IMR-90 (cell line): Measurements from ENCODE around the gene UCHL5. TPM values are rescaled to one million over a fixed set of nuclear protein-coding genes. Genes with fewer than 3 reads are reported as not detected.

Experiments used
- ATAC-seq: fragments of 200-7000 bp; cut with Tn5 transposase; 2 replicates; pipeline ENCODE4 v1.9.1; 2020; ENCODE audit warnings: low read depth, mild to moderate bottlenecking, moderate library complexity
- BruUV-seq: library from RNA; stranded (reverse); fragments of 400-500 nt; replicated peaks from 2 replicates; lab custom pipeline; 2021; lab: Mats Ljungman, UMichigan
- CTCF ChIA-PET: fragments of 300-600 bp; formaldehyde crosslinking; extraction: SDS; loops from one replicate; lab custom pipeline; 2021; ENCODE audit warnings: antibody characterized with exemption; lab: Yijun Ruan, JAX
- POLR2A ChIA-PET: fragments of 300-600 bp; sonication (Branson Sonifier 250); formaldehyde crosslinking; loops from one replicate; lab custom pipeline; 2022; ENCODE audit warnings: antibody characterized with exemption; ENCODE audit not compliant: unreplicated experiment; lab: Charles Lee
- DNase-seq: peaks from one replicate; pipeline ENCODE4 v3.0.0; 2013
- H2AFZ ChIP-seq: replicated peaks from 2 replicates; pipeline ENCODE3; 2013; ENCODE audit warnings: low read length, mild to moderate bottlenecking; ENCODE audit not compliant: poor library complexity
- H2AK5ac ChIP-seq: 2 replicates; pipeline ENCODE4 v1.6.1; 2013; ENCODE audit warnings: low read depth, low read length, inconsistent platforms
- H2AK9ac ChIP-seq: replicated peaks from 2 replicates; pipeline ENCODE3; 2013; ENCODE audit warnings: mild to moderate bottlenecking, low read depth, low read length, moderate library complexity; ENCODE audit not compliant: poor library complexity
- H2BK120ac ChIP-seq: 2 replicates; pipeline ENCODE4 v1.6.1; 2013; ENCODE audit warnings: low read depth, low read length, inconsistent platforms
- H2BK15ac ChIP-seq: 3 replicates; pipeline ENCODE4 v1.6.1; 2013; ENCODE audit warnings: low read depth, low read length, inconsistent platforms
- H2BK20ac ChIP-seq: 2 replicates; pipeline ENCODE4 v1.6.1; 2013; ENCODE audit warnings: low read depth, mild to moderate bottlenecking, inconsistent platforms, low read length, moderate library complexity
- H2BK5ac ChIP-seq: 2 replicates; pipeline ENCODE4 v1.6.1; 2013; ENCODE audit warnings: mild to moderate bottlenecking, low read depth, low read length, inconsistent platforms; ENCODE audit not compliant: poor library complexity, severe bottlenecking
- H3K14ac ChIP-seq: replicated peaks from 2 replicates; pipeline ENCODE4 v1.6.1; 2013; ENCODE audit warnings: low read depth, low read length, inconsistent platforms
- H3K18ac ChIP-seq: 2 replicates; pipeline ENCODE4 v1.6.1; 2013; ENCODE audit warnings: low read depth, low read length, control low read depth
- H3K23ac ChIP-seq: 2 replicates; pipeline ENCODE4 v1.6.1; 2013; ENCODE audit warnings: low read depth, low read length, inconsistent platforms
- H3K27ac ChIP-seq: 2 replicates; pipeline ENCODE4 v1.5.1; 2013; ENCODE audit warnings: mild to moderate bottlenecking, control low read depth, low read length; ENCODE audit not compliant: insufficient read depth
- H3K27me3 ChIP-seq: 2 replicates; pipeline ENCODE4 v1.6.1; 2013; ENCODE audit warnings: low read length; ENCODE audit not compliant: control insufficient read depth, insufficient read depth
- H3K36me3 ChIP-seq: 2 replicates; pipeline ENCODE4 v1.6.1; 2013; ENCODE audit warnings: low read length, mixed read lengths; ENCODE audit not compliant: control insufficient read depth, insufficient read depth
- H3K4ac ChIP-seq: 2 replicates; pipeline ENCODE4 v1.6.1; 2013; ENCODE audit warnings: low read depth, low read length, inconsistent platforms
- H3K4me1 ChIP-seq: 2 replicates; pipeline ENCODE4 v1.6.1; 2013; ENCODE audit warnings: low read length, mixed read lengths; ENCODE audit not compliant: control insufficient read depth, insufficient read depth
- H3K4me2 ChIP-seq: 2 replicates; pipeline ENCODE4 v1.6.1; 2013; ENCODE audit warnings: low read depth, mild to moderate bottlenecking, control low read depth, low read length, moderate library complexity
- H3K4me3 ChIP-seq: 2 replicates; pipeline ENCODE4 v1.5.1; 2013; ENCODE audit warnings: low read depth, mild to moderate bottlenecking, control low read depth, low read length, moderate library complexity; ENCODE audit not compliant: insufficient read depth
- H3K56ac ChIP-seq: 2 replicates; pipeline ENCODE4 v1.6.1; 2013; ENCODE audit warnings: low read length, inconsistent platforms; ENCODE audit not compliant: insufficient read depth; ENCODE audit errors: extremely low read depth
- H3K79me1 ChIP-seq, 2 experiments: 2 replicates each; pipeline ENCODE4 v1.6.1; 2013; ENCODE audit warnings: low read length in 2 of 2, inconsistent platforms in 1 of 2, low read depth in 1 of 2
- H3K9ac ChIP-seq: 2 replicates; pipeline ENCODE4 v1.6.1; 2013; ENCODE audit warnings: low read depth, low read length, control low read depth
- H3K9me1 ChIP-seq: 2 replicates; pipeline ENCODE4 v1.6.1; 2013; ENCODE audit warnings: low read length, inconsistent platforms; ENCODE audit not compliant: insufficient read depth
- H3K9me3 ChIP-seq: 2 replicates; pipeline ENCODE4 v1.6.1; 2013; ENCODE audit warnings: low read length; ENCODE audit not compliant: control insufficient read depth, insufficient read depth
- H4K20me1 ChIP-seq: 2 replicates; pipeline ENCODE4 v1.6.1; 2013; ENCODE audit warnings: low read length, inconsistent platforms; ENCODE audit not compliant: insufficient read depth
- H4K5ac ChIP-seq: 2 replicates; pipeline ENCODE4 v1.6.1; 2013; ENCODE audit warnings: mild to moderate bottlenecking, low read depth, low read length, control low read depth
- H4K8ac ChIP-seq, 2 experiments: 2 replicates each; pipeline ENCODE4 v1.6.1; 2013; ENCODE audit warnings: low read depth in 2 of 2, low read length in 2 of 2, control low read depth in 1 of 2, inconsistent platforms in 1 of 2
- H4K91ac ChIP-seq: 2 replicates; pipeline ENCODE4 v1.6.1; 2013; ENCODE audit warnings: low read depth, low read length, inconsistent platforms; ENCODE audit not compliant: insufficient read depth
- BHLHE40 ChIP-seq: fragments of 150-350 bp; IDR thresholded peaks from 2 replicates; pipeline ENCODE4 v1.6.1; 2016; ENCODE audit warnings: mild to moderate bottlenecking, low read depth, low read length
- CEBPB ChIP-seq: IDR thresholded peaks from 2 replicates; pipeline ENCODE4 v1.6.1; 2012; ENCODE audit warnings: low read depth, low read length, improper control_type of control experiment
- CHD1 ChIP-seq: IDR thresholded peaks from 2 replicates; pipeline ENCODE4 v1.6.1; 2012; ENCODE audit warnings: low read depth, low read length, improper control_type of control experiment
- CTCF ChIP-seq: conservative IDR thresholded peaks from 2 replicates; pipeline ENCODE4 v1.5.1; 2012; ENCODE audit warnings: mild to moderate bottlenecking, low read depth, low read length, improper control_type of control experiment
- ELK1 ChIP-seq: fragments of 150-350 bp; IDR thresholded peaks from 2 replicates; pipeline ENCODE4 v1.6.1; 2016; ENCODE audit warnings: low read depth, mild to moderate bottlenecking, low read length, moderate library complexity, borderline replicate concordance
- FOS ChIP-seq: fragments of 150-350 bp; IDR thresholded peaks from 2 replicates; pipeline ENCODE4 v1.6.1; 2016; ENCODE audit warnings: low read depth, low read length
- MAFK ChIP-seq: IDR thresholded peaks from 2 replicates; pipeline ENCODE4 v1.6.1; 2012; ENCODE audit warnings: low read depth, low read length, improper control_type of control experiment
- MAZ ChIP-seq: IDR thresholded peaks from 2 replicates; pipeline ENCODE4 v1.6.1; 2012; ENCODE audit warnings: low read depth, mild to moderate bottlenecking, low read length, improper control_type of control experiment, moderate library complexity, borderline replicate concordance
- MXI1 ChIP-seq: IDR thresholded peaks from 2 replicates; pipeline ENCODE4 v1.6.1; 2012; ENCODE audit warnings: low read depth, mild to moderate bottlenecking, low read length, moderate library complexity, borderline replicate concordance
- NFE2L2 ChIP-seq: fragments of 150-350 bp; IDR thresholded peaks from 2 replicates; pipeline ENCODE4 v1.6.1; 2016; ENCODE audit warnings: low read depth, mild to moderate bottlenecking, low read length
- POLR2A ChIP-seq: IDR thresholded peaks from 2 replicates; pipeline ENCODE4 v1.6.1; 2012; ENCODE audit warnings: mild to moderate bottlenecking, low read depth, low read length
- RAD21 ChIP-seq: IDR thresholded peaks from 2 replicates; pipeline ENCODE4 v1.6.1; 2012; ENCODE audit warnings: low read length, improper control_type of control experiment
- RCOR1 ChIP-seq: IDR thresholded peaks from 2 replicates; pipeline ENCODE4 v1.6.1; 2012; ENCODE audit warnings: mild to moderate bottlenecking, low read length, improper control_type of control experiment; ENCODE audit not compliant: insufficient replicate concordance
- RFX5 ChIP-seq: IDR thresholded peaks from 2 replicates; pipeline ENCODE4 v1.8.0; 2012; ENCODE audit warnings: low read depth, mild to moderate bottlenecking, low read length, moderate library complexity
- SMC3 ChIP-seq: fragments of 150-350 bp; IDR thresholded peaks from 2 replicates; pipeline ENCODE4 v1.6.1; 2016; ENCODE audit warnings: low read depth, mild to moderate bottlenecking, antibody characterized with exemption, low read length, moderate library complexity
- USF2 ChIP-seq: fragments of 150-350 bp; IDR thresholded peaks from 2 replicates; pipeline ENCODE4 v1.6.1; 2017; ENCODE audit warnings: mild to moderate bottlenecking, antibody characterized with exemption, low read length, low read depth
- WGBS, 2 experiments: methylation state at CpG; one replicate each; pipeline versions ENCODE4 v1.1.5 to v1.1.7; 2013; ENCODE audit warnings: missing lambda C conversion rate in 2 of 2; ENCODE audit not compliant: insufficient read length in 1 of 2; ENCODE audit errors: extremely low coverage in 2 of 2; 5-methylcytosine and 5-hydroxymethylcytosine counted together
- dilution Hi-C: fragments of 300-500 bp; cut with HindIII; formaldehyde crosslinking; loops from one replicate; pipeline ENCODE4 v1.14.3; 2018; ENCODE audit warnings: low sequenced_read_pairs; ENCODE audit not compliant: unreplicated experiment
- in situ Hi-C: fragments of 300-500 bp; cut with MboI; formaldehyde crosslinking; loops from 3 replicates; pipeline ENCODE4 v1.14.3; 2019; ENCODE audit warnings: low sequenced_read_pairs, inconsistent platforms, mixed read lengths
- intact Hi-C: fragments of 100-400 bp; cut with micrococcal nuclease; formaldehyde crosslinking; loops from 2 replicates; pipeline ENCODE4 v1.10.0; 2022
- polyA plus RNA-seq, 3 experiments: library from polyadenylated mRNA; depleted of rRNA; stranded (reverse); fragments of >200 nt; gene quantifications; 2 replicates each; pipeline ENCODE4 v1.2.3, GENCODE V29; 2012; ENCODE audit warnings: low replicate concordance in 1 of 3
- total RNA-seq: library from RNA; depleted of rRNA; stranded (reverse); fragments of >200 nt; gene quantifications from 2 replicates; pipeline ENCODE4 v1.2.3, GENCODE V29; 2012

Gene UCHL5
- total and polyA plus RNA-seq, 2 of the 4 experiments (the other 2 are of a cell fraction) = 12.9 to 18.4 TPM

- Histone ChIP-seq H3K18ac (no peak overlapping the region), H2BK5ac (no peak overlapping the region), H3K9me3 (no peaks in the 10 kb centered on the region), H2AK5ac (no peak overlapping the region), H2AFZ (no peak overlapping the region), H3K9ac (no peak overlapping the region), H4K20me1 (no peaks in the 10 kb centered on the region), H4K8ac (no peak overlapping the region), H3K9me1 (no peaks in the 10 kb centered on the region), H3K79me1 (no peaks in the 10 kb centered on the region), H2BK20ac (no peak overlapping the region), H3K36me3 (no peaks in the 10 kb centered on the region), H3K4me1 (0 out of 2 replicates have a peak, but pooled peaks cover 1% of the 10 kb centered on the region), H4K91ac (no peak overlapping the region), H3K4me3 (no peak overlapping the region), H3K14ac (no peak overlapping the region), H2AK9ac (no peak overlapping the region), H3K23ac (no peak overlapping the region), H3K4ac (no peak overlapping the region), H2BK120ac (no peak overlapping the region), H3K56ac (no peak overlapping the region), H3K4me2 (no peak overlapping the region), H3K27ac (no peak overlapping the region), H4K5ac (no peak overlapping the region), H2BK15ac (no peak overlapping the region), H3K27me3 (no peaks in the 10 kb centered on the region)
- in situ Hi-C loops = no loop called here
- CTCF ChIA-PET = no interaction called here
- BruUV-seq = no TSS peak
- no CpG with 5 or more reads among the region's 1 CpG for WGBS, 2 experiments
- dilution Hi-C loops = no loop called here
- intact Hi-C loops = no loop called here
- DNase-seq (peak; percentile 10), ATAC-seq (no peak)
- POLR2A ChIA-PET = no interaction called here
- TF ChIP-seq MXI1 (no peak), CEBPB (no peak), FOS (no peak), BHLHE40 (no peak), CHD1 (no peak), ELK1 (no peak), MAFK (no peak), MAZ (no peak), RAD21 (no peak), CTCF (no peak), USF2 (no peak), NFE2L2 (no peak), RFX5 (no peak), SMC3 (no peak), POLR2A (no peak), RCOR1 (no peak)
These were observed 90.1 kb downstream of the UCHL5 start for GRCh38 chr1:192969091-192969490.
